ENCODE data around the gene DDA1.
A peak's percentile ranks its signal among the peaks of the same experiment; 100 is the strongest.

The DDA1 gene

DNA sequence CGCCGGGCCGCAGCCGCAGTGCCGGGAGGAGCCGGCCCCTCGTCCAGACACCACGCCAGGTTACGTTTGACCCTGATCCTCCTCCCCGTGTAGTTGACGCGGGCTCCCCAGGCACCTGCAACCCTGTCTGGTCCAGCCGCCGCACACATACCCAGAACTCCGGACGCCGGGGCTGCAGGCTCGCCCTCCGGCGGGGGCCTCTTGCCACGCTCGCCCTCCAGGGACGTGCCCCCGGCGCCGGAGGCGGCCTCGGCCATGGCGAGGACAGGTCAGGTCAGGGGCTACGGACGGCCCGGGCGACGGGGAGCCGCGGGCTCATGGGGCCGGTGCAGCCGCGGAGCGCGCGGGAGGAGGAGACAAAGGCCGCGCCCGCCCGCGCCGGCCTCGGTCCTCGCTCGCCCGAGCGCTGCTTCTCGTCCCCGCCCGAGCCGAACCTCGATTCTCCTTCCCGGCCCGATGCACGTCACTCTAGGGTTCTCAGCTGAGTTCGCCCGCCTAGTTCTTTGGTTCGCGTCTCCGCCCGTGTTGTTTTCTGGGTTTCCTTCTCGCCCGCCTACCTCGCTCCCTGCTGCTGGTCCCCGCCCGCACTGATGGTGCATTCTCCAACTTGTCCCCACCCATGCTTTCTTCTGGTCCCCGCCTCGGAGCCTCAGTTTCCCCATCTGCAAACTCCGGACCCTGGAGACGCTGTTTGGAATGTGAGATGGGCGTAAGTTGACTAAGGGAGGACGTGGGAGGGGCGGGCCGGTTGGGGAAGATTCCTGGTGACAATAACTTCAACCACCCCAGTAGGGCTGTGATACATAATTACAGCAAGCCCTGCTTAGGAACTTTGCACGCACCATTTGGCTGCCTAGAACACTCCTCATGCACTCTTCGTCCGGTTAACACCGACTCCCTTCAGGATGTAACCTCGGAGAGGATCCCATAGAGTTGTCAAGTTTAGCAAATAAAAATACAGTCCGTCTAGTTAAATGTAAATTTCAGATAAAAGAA lies 25.3 kb downstream of the DDA1 start, which contains the start of gene ANO8 (continued):
- TF ChIP-seq, protein P1, sequence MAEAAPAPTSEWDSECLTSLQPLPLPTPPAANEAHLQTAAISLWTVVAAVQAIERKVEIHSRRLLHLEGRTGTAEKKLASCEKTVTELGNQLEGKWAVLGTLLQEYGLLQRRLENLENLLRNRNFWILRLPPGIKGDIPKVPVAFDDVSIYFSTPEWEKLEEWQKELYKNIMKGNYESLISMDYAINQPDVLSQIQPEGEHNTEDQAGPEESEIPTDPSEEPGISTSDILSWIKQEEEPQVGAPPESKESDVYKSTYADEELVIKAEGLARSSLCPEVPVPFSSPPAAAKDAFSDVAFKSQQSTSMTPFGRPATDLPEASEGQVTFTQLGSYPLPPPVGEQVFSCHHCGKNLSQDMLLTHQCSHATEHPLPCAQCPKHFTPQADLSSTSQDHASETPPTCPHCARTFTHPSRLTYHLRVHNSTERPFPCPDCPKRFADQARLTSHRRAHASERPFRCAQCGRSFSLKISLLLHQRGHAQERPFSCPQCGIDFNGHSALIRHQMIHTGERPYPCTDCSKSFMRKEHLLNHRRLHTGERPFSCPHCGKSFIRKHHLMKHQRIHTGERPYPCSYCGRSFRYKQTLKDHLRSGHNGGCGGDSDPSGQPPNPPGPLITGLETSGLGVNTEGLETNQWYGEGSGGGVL (tag by site-specific recombination; IDR thresholded peaks at IDR 0.05): peak; percentile 90
- TF ChIP-seq TCF7L2 (IDR thresholded peaks at IDR 0.05; ENCODE audit: borderline replicate concordance, low read depth, low read length) (no peak), ZNF211 (tag by site-specific recombination; IDR thresholded peaks at IDR 0.05; ENCODE audit: low read depth) (no peak), KLF1 (tag by site-specific recombination; IDR thresholded peaks at IDR 0.05) (peak; percentile 92), GLI4 (tag by site-specific recombination; IDR thresholded peaks at IDR 0.05) (peak; percentile 99; the same call in 1 of the 2 replicates), ZNF2 (tag by site-specific recombination; IDR thresholded peaks at IDR 0.05) (peak; percentile 97), ZNF629 (tag by site-specific recombination; IDR thresholded peaks at IDR 0.05) (peak; percentile 98), ZNF311 (tag by site-specific recombination; IDR thresholded peaks at IDR 0.05; ENCODE audit: borderline replicate concordance) (no peak), ZNF843 (tag by site-specific recombination; IDR thresholded peaks at IDR 0.05) (peak; percentile 70; the same call in 1 of the 2 replicates), ZNF155 (tag by site-specific recombination; IDR thresholded peaks at IDR 0.05) (no peak), ZFHX2 (tag by site-specific recombination; conservative IDR thresholded peaks at IDR 0.05) (peak; percentile 92), ZNF184 (tag by site-specific recombination; IDR thresholded peaks at IDR 0.05) (peak; percentile 97), ZNF621 (tag by site-specific recombination; IDR thresholded peaks at IDR 0.05) (no peak), ZNF121 (tag by site-specific recombination; IDR thresholded peaks at IDR 0.05) (peak; percentile 48; the same call in 1 of the 2 replicates), EGR2 (tag by site-specific recombination; IDR thresholded peaks at IDR 0.05; ENCODE audit: low read depth) (peak; percentile 90), ZNF146 (tag by site-specific recombination; IDR thresholded peaks at IDR 0.05) (peak; percentile 90), ZNF544 (tag by site-specific recombination; IDR thresholded peaks at IDR 0.05) (no peak), ZNF792 (tag by site-specific recombination; IDR thresholded peaks at IDR 0.05) (peak; percentile 93), KLF9 (tag by site-specific recombination; IDR thresholded peaks at IDR 0.05; ENCODE audit: low read depth) (peak; percentile 85)
- TF ChIP-seq, protein P2, sequence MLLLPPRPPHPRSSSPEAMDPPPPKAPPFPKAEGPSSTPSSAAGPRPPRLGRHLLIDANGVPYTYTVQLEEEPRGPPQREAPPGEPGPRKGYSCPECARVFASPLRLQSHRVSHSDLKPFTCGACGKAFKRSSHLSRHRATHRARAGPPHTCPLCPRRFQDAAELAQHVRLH (tag by site-specific recombination; IDR thresholded peaks at IDR 0.05): peak; percentile 96
- TF ChIP-seq, protein P3, sequence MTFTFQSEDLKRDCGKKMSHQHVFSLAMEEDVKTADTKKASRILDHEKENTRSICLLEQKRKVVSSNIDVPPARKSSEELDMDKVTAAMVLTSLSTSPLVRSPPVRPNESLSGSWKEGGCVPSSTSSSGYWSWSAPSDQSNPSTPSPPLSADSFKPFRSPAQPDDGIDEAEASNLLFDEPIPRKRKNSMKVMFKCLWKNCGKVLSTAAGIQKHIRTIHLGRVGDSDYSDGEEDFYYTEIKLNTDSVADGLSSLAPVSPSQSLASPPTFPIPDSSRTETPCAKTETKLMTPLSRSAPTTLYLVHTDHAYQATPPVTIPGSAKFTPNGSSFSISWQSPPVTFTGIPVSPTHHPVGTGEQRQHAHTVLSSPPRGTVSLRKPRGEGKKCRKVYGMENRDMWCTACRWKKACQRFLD (tag by site-specific recombination; IDR thresholded peaks at IDR 0.05): no peak
- TF ChIP-seq, protein P4, sequence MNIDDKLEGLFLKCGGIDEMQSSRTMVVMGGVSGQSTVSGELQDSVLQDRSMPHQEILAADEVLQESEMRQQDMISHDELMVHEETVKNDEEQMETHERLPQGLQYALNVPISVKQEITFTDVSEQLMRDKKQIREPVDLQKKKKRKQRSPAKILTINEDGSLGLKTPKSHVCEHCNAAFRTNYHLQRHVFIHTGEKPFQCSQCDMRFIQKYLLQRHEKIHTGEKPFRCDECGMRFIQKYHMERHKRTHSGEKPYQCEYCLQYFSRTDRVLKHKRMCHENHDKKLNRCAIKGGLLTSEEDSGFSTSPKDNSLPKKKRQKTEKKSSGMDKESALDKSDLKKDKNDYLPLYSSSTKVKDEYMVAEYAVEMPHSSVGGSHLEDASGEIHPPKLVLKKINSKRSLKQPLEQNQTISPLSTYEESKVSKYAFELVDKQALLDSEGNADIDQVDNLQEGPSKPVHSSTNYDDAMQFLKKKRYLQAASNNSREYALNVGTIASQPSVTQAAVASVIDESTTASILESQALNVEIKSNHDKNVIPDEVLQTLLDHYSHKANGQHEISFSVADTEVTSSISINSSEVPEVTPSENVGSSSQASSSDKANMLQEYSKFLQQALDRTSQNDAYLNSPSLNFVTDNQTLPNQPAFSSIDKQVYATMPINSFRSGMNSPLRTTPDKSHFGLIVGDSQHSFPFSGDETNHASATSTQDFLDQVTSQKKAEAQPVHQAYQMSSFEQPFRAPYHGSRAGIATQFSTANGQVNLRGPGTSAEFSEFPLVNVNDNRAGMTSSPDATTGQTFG (tag by site-specific recombination; IDR thresholded peaks at IDR 0.05; ENCODE audit: borderline replicate concordance): peak; percentile 79; the same call in 1 of the 2 replicates
- TF ChIP-seq, protein P5, sequence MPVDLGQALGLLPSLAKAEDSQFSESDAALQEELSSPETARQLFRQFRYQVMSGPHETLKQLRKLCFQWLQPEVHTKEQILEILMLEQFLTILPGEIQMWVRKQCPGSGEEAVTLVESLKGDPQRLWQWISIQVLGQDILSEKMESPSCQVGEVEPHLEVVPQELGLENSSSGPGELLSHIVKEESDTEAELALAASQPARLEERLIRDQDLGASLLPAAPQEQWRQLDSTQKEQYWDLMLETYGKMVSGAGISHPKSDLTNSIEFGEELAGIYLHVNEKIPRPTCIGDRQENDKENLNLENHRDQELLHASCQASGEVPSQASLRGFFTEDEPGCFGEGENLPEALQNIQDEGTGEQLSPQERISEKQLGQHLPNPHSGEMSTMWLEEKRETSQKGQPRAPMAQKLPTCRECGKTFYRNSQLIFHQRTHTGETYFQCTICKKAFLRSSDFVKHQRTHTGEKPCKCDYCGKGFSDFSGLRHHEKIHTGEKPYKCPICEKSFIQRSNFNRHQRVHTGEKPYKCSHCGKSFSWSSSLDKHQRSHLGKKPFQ (tag by site-specific recombination; IDR thresholded peaks at IDR 0.05): peak; percentile 79
- TF ChIP-seq, protein P6, sequence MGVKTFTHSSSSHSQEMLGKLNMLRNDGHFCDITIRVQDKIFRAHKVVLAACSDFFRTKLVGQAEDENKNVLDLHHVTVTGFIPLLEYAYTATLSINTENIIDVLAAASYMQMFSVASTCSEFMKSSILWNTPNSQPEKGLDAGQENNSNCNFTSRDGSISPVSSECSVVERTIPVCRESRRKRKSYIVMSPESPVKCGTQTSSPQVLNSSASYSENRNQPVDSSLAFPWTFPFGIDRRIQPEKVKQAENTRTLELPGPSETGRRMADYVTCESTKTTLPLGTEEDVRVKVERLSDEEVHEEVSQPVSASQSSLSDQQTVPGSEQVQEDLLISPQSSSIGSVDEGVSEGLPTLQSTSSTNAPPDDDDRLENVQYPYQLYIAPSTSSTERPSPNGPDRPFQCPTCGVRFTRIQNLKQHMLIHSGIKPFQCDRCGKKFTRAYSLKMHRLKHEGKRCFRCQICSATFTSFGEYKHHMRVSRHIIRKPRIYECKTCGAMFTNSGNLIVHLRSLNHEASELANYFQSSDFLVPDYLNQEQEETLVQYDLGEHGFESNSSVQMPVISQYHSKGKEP (tag by site-specific recombination; IDR thresholded peaks at IDR 0.05): peak; percentile 90
- TF ChIP-seq, protein P7, sequence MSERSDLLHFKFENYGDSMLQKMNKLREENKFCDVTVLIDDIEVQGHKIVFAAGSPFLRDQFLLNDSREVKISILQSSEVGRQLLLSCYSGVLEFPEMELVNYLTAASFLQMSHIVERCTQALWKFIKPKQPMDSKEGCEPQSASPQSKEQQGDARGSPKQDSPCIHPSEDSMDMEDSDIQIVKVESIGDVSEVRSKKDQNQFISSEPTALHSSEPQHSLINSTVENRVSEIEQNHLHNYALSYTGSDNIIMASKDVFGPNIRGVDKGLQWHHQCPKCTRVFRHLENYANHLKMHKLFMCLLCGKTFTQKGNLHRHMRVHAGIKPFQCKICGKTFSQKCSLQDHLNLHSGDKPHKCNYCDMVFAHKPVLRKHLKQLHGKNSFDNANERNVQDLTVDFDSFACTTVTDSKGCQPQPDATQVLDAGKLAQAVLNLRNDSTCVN (tag by site-specific recombination; optimal IDR thresholded peaks at IDR 0.05): peak; percentile 96
- TF ChIP-seq, protein P8, sequence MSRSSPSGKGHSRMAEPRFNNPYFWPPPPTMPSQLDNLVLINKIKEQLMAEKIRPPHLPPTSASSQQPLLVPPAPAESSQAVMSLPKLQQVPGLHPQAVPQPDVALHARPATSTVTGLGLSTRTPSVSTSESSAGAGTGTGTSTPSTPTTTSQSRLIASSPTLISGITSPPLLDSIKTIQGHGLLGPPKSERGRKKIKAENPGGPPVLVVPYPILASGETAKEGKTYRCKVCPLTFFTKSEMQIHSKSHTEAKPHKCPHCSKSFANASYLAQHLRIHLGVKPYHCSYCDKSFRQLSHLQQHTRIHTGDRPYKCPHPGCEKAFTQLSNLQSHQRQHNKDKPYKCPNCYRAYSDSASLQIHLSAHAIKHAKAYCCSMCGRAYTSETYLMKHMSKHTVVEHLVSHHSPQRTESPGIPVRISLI (tag by site-specific recombination; IDR thresholded peaks at IDR 0.05): no peak

Data from HEK293 (cell line).